ENCODE results near the gene RNF220.

RNF220 gene

DNA sequence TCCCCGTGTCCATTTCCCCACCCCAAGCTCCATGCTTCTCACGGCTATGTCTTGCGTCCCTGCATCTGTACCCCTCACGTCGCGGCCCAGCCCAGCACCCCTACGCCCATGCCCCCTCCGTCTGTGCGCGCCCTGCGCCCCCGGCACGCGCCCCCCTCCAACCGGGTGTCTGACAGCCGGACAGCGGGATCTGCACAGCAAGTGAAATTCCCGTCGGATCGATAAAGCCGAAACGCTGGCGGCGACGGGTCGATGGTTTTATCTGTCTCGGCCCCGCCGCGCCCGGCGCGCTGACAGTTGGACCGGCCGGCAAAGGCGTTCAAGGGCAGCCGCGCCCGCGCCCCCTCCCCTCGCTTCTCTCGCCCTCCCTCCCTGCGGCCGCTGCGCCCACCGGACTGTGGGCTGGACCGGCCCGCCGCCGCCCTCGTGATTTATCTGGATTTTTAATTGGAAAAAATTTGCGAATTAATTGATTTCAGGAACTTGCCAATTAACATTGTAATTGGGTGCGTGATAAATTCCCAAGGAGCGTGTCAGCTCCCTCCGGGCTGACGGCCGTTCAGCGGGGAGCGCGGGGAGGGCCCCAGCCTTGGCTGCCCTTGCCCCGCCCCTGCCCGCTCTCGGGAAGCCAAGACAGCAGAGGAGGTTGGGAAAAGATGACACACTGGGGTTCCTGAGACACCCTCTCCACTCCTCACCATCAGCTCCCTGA lies 212.1 kb downstream of the RNF220 start:
- DNase-seq: no peak

DNA sequence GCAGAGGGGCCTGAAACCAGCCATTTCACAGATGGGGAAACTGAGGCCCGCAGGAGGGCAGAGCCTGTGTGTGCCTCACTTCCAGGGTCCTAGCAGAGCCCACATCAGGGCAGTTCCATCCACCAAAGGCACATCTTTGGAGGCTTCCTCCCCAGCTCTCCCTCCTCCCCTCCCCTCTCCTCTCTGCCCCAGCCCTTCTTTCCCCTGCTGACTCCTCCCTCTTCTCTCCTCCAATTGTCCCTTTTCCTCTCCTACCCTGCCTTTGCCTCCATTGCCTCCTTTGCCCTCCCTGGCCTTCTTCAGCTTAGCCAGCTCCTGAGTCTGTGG lies 212.6 kb downstream of the RNF220 start:
- no peak for DNase-seq

DNA sequence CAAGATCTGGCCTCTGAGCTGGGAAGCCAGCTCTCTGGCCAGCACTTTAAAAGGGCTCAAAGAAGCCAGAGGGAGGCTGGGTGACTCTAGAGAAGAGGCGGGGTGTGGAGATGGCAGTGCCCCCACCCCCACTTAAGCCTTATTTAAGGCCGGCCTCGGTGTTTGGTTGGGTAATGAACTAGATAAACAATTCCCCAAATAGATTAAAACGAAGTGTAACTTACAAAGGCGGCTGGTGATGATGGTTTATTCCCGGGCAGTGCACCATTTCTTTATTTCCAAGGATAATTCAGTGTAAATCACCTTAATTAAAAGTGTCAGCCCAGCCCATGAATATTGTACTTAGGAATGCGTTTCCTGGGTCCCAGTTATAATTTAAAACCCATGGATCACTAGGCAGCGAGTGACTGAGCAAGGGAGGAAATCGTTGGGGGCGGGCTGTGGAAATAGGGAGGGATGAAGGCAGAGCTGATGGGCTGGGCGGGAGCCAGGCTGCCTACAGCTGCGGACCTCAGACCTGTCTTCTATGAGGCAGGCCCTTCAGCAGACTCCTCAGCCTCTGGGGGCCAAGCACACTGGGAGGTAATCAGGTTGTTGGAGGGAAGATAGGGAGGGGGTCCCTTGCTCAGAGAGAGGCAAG lies 214.3 kb downstream of the RNF220 start:
- DNase-seq: no peak

DNA sequence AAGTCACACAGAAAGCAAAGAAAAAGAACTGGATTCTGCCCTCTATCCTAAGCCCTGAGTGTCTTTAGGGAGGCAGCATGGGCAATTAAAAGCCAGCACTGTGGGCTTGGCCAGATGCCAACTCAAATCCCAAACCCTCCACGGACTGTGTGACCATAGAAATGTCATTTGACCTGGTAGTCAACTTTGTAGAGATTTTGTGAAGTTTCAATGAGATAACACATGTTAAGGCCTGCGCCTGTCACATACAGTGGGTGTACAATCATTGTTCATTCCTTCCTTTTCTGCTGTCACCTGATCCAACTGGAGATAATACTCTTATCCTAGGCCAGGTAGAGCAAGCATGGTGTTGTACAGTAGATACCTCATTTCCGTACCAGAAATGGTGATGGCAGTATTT lies 215.0 kb downstream of the RNF220 start:
- DNase-seq: no peak

DNA sequence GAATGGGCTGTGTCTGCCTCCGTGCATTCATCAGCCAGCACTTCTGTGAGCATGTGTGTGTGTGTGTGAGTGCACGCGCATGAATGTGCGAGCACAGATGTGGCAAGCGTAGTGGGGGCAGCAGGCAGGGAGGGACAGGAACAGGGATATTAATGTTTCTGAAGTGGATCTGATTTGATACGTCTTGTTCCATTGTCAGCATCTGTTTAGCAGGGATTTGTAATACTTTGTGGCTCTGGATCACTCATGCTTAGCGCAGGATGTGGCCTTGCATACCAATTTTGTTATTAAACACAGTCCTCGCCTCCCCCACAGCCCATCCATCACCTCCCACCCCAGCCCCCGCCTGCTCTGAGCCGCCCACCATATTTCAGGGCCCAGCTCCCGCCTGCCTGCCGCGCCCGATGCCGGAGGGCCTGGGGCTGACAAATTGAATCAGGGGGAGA lies 216.8 kb downstream of the RNF220 start:
- DNase-seq: no peak

DNA sequence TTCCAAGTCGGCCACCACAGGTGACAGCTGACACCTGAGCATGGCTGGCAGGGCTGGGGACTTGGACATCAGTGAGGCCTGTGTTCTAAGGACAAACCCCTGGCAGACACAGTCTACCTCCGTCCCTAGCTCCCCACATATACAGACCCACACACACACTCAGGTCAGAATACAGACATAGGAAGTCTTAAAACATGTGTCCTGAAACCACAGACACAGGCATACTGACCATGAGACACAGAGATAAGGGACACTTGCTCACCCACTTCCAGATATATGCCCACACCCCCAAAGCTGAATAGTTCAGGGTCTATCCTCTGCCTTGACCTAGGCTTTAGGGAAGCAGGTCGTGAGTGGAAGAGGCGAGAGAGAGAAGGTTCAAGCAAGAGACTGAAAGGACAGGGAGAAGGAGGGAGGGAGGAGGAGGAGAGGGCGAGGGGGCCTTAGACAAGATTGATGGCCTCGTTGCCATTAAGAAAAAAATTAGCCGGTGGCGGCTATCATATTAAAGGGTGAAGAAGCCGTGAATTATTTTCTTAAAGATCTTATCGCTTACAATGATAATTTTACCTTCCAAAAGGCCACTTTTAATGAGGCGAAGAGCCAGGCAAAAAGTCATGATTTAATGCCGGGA lies 219.3 kb downstream of the RNF220 start:
- no peak for DNase-seq

DNA sequence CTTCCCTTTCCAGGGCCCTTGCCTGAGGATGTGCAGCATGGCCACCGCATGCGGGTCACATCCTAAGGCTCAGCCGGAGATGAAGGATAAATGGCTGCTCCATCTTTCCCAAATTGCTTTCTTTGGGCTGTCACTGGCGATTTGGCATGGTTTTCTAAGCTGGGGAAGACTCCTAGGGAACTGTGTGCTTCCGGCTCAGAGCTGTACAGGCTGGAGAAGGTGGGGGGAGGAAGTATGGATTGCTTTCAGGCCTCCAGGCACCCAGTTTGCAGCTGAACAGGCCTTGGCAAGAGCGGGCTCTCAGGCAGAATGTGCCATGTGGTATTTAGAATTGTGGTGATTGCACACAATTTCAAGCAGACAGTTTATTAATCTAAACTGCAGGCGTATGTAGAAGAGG lies 220.3 kb downstream of the RNF220 start:
- no peak for DNase-seq

DNA sequence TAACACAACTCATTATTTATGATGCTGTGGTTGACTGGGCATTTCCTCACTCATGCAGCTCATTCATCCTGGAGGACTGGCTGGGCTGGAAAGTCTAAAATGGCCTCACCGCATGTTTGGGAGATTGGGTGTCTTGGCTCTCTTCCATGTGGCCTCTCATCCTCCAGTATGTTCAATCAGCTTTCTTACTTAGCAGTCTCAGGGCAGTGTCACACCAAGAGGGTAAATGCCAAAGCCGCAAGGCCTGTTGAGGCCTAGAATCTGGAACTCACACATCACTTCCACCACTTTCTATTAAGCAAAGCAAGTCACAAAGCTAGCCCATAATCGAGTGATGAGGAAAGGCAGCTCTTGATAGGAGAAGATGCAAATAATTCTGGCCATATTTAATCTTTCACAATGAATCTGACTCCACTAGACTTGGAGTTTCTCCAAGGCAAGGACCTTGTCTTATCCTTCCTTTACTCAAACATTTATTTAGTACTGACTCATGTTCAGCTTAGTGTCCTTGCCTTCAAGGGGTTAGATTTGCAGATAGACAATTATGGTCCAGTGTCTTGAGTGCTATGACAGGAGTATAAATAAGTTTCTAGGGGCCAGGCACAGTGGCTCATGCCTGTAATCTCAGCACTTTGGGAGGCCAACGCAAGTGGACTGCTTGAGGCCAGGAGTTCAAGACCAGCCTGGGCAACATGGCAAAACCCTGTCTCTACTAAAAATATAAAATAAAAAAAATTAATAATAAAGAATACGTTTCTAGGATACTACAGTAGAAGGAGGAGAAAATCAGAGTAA lies 224.1 kb downstream of the RNF220 start:
- no peak for DNase-seq

DNA sequence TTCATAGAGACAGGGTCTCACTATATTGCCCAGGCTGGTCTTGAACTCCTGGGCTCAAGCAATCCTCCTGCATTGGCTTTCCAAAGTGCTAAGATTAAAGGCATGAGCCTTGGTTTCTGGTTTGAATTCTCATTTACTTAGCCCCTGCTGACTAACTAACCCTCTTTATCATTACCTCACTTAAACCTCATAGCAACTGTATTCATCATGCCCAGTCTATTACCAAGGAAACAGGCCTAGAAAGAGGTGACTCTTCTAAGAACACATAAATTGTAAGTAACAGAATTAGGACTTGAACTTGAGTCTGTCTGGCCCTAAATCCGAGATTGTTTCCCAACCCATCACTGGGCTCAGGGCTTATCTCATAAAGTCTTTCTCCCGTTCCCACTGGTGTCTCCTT lies 225.1 kb downstream of the RNF220 start:
- DNase-seq: no peak

DNA sequence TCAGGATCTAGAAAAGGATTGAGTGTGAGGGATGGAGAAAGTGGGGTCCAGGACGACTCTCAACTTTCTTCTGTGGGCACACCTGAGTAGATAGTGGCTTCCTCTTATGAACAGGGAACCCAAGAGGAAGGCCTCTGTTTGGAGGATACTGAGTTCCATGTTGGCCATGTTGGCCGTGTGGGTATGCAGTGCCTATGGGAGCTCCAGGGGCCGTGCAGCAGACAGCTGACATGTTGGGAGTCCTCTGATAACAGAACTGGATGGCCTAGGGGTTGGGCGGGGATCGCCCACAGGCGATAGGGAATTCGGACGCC lies 226.2 kb downstream of the RNF220 start:
- no peak for DNase-seq

DNA sequence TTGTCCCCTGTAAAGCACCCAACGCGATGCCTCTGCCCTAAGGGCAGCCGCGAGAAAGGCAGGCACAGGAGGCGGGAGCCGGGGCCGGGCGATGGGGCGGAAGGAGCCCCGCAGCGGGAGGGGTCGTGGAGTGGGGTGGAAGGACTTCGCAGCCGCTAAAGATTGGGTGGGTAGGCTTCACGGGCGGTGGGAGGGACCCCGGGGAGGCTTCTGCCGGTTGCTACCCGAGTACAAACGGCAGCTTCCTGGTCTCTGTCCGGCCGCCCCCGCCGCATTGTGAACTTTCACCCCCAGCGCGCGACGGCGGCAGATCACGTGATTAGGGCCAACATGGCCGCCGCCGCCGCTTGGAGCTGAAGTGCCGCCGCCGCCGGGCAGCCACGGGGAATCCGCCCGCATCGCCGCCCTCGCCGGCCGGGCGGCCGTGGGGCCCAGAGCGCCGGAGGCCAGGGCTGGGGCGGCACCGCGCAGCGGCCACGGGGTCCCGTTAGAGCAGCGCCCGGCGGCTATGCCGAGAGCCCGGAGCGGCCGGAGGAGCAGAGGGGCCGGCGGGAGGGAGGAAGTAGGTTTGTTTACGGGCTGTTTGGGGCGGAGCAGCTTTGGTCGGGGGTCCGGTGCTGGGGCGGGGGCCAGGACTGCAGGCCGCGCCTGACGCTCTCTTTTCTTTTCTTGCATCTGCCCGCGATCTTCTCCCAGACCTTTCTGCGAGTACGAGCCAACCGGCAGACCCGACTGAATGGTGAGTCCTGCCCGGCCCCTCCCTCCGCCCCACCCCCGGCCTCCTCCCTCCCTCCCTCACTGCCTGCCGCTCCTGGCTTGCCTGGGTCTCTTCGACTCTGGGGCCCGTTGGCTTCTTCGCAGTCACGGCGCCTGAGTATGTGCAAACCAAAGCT lies 226.8 kb downstream of the RNF220 start:
- peak; percentile 90 for DNase-seq

DNA sequence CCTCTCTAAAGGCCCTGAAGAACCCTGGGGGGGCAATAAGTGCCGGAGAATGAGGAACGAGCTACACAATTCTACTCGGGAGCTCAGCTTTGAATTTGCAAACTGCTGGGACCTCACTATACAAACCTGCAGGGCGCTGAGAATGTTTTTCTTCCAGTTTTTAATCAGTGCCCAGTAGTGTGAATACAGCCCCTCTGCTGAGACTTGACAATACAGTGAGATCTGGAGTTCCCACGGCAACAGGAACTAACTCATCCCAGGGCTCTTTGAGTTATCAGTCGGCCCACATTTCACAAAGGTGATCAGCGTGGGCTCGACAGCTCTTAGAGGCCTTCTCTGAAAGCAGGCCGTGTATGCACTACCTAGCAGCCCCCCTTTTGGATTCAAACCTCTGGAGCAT lies 227.5 kb downstream of the RNF220 start:
- DNase-seq: peak; percentile 5

DNA sequence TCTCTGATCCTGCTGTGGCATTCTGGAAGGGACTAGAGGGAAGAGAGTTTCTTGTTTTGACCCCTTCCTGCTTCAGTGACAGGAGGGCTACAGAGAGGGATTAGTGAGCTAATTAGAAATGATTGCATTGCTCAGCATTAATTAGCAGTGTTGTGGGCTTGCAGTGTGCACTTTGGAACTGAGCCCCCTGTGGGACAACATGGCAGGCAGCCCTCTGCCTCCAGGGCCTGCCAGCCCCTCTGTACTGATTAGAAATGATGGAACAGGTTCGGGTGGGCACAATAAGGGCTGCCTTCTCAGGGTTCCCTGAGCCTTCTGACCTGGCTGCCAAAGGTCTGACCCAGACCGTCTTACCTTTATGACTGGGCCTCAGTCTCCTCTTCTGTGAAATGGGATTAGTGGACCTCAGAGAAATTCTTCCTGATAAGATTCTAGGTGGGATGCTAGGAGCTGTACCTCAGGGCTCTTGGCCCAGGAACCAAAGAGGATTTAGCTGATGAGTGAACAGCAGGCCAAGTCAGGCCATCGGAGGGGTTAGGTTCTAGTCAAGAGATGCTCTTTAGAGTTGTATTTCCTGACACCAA lies 229.6 kb downstream of the RNF220 start:
- DNase-seq: no peak

DNA sequence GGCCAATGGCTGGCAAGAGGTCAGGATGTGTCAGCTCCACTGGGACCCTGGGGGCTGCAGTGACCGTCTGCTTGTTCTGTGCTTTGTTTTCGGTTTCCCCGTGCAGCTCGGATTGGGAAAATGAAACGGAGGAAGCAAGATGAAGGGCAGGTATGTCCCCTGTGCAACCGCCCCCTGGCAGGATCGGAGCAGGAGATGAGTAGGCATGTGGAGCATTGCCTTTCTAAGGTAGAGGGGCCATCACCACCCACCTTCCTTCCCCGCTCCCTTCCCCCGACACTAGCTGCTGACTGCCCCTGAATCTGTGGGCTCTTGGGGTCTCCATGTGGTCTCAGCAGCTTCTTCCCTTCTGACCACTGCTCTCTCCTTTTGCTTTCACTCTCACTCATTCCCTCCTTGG lies 230.4 kb downstream of the RNF220 start:
- no peak for DNase-seq

DNA sequence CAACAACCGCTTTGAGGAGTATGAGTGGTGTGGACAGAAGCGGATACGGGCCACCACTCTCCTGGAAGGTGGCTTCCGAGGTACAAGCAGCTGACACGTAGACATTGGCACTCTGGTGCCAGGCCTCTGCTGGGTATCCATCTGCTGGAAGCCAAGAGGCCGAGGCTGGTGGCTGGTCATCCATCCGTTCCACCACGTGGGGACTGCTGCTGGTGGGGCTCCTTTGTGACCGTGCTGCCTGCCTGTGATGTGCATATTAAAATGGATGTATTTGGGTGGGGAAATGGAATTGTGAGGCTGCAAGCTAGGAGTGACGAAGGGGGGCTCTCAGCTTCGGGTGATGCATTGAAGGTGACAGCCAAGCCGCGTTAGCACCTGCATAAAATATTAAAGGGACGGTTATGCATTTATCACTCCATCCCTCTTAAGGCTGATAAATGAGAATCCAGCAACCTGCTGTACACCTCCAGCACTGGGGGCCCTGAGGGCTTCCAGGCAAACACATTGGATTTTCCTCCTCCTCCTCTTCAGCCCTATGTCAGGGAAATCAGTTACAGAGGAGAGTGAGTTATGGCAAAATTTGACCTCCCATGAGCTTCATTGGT lies 231.1 kb downstream of the RNF220 start:
- DNase-seq: no peak

DNA sequence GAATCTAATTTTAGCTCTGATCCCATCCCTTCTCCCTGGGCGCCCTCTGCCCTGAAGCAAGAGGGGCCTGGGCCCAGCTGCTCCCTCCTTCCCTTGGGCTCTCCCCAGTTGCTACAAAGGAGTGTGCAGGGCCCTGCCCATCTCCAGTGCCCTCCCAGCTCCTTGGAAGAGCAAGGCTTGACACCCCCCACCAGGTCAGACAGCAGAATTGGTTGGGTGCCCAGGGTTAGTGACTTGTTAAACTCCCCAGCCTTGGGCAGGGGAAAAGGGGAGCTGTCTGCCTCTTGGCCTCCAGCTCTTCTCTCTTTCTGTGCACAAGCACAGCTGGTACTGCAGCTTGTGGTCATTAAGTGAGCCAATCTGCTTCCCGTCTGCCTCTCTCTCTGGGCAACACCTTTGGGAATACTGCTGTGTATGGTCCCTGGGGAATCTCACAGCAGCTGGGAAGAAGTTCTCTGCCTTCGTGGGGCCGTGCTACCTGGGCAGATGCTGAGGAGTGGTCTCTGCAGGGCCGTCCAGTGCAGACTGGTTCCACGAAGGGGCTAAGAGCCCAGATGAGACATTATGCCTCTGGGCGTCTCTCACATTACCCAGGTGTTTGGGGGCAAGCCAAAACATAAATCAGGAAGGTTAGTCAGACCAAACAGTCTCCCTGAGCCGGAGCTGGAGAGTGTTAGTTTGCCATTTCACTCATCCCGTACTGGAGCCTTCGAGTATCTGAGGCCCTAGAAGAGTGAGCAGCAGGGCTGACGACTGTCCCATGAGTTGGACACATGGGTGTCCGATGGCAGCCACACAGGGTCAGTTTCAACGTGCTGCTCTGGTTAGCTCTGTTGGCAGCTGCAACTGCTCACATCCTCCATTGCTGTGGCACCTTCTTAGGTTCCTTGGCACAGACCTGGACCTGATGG lies 231.9 kb downstream of the RNF220 start:
- DNase-seq: no peak

DNA sequence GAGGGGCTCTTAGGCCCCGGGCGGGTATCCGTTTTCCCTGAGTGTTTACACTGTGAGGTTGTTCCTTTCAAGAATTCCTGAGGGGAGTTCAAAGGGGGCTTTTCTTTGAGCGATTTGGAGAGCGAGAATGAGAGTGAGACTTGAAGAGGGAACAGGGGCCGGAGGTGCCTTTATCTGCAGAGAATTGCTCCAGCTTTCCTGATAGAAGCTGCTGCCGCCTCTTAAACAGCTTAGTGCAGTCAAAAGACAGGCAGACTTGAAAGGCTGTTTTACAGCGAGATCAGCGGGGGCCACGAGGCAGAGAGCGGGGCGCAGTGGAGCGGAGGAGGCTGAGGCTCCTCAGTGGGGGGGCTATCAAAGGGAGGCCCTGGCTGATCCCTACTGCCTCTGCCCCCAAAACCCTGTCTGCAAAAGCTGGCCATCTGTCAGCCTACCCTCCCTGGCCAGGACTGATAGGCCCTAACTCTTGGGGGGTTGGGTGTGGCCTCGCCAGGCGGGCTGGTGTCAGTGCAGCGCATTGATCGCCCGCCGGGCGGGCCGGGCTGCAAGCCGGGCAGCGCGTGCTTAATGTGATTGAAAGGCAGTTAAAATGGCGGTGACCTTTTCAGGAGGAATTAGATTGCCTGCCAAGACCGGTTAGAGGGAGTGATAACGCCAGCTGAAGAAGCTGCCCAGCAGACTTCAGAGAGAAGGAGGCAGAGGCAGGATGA lies 232.8 kb downstream of the RNF220 start:
- no peak for DNase-seq

DNA sequence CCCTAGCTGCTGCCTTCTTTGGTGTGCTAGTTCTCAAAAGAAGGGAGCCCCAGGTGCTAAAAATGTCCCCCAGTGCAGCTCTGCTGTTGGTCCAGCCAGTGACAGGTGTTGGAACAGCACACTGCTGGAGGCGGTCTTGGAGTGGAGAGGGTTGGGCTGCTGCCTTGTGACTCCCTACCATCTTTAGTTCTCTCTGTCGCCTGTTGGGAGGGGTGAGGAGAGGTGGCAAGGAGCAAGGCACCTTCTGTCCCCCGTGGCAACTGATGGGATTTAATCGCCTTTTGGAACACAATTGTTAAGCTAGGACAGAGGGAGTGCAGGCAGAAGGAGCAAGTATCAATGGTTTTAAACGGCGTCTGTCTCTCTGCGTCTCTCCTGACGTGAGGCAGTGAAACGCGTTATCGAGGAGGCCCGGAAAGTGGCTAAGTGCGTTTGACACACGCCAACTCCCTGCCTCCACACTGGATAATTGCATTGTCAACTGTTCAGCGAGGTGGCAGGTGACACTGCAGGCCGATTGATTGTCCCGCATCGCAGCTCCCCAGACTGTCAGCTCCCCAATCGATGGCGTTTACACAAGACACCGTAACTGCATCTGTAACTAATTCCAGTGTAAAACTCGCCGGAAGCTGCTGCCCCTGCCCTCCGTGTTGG lies 235.3 kb downstream of the RNF220 start:
- DNase-seq: no peak

All from CD4-positive, alpha-beta T cell treated with Interleukin-17A for 1 hour (primary cell).